HepG2 (cell line): ENCODE data around the gene BICDL1. TPM values are rescaled to one million over a fixed set of nuclear protein-coding genes. Genes with fewer than 3 reads are reported as not detected.

Experiments used
- ATF7-NPFF ChIP-seq: sonication (generic); formaldehyde crosslinking; IDR thresholded peaks from 2 replicates; pipeline ENCODE4 v1.8.1; 2023; ENCODE audit warnings: mild to moderate bottlenecking, low read depth, missing genetic modification reagents, moderate library complexity
- DDIT3 ChIP-seq: sonication (generic); formaldehyde crosslinking; IDR thresholded peaks from 2 replicates; pipeline ENCODE4 v1.4.0; 2020; ENCODE audit warnings: mild to moderate bottlenecking, missing genetic modification reagents
- ELF3 ChIP-seq: IDR thresholded peaks from 2 replicates; pipeline ENCODE4 v1.6.1; 2016; ENCODE audit warnings: missing genetic modification reagents, missing compliant biosample characterization
- FOXA3 ChIP-seq: IDR thresholded peaks from 2 replicates; pipeline ENCODE4 v1.6.1; 2016; ENCODE audit warnings: missing genetic modification reagents, missing compliant biosample characterization
- GFI1 ChIP-seq: sonication (generic); formaldehyde crosslinking; IDR thresholded peaks from 2 replicates; pipeline ENCODE4 v1.5.0; 2020; ENCODE audit warnings: missing genetic modification reagents, mild to moderate bottlenecking, borderline replicate concordance
- MXD4 ChIP-seq: IDR thresholded peaks from 2 replicates; pipeline ENCODE4 v1.6.1; 2016; ENCODE audit warnings: mild to moderate bottlenecking, missing biosample characterization, missing genetic modification reagents
- MYC ChIP-seq: sonication (generic); formaldehyde crosslinking; IDR thresholded peaks from 2 replicates; pipeline ENCODE4 v1.9.0; 2021; ENCODE audit warnings: missing genetic modification reagents, borderline replicate concordance
- PRDM15 ChIP-seq: sonication (generic); formaldehyde crosslinking; IDR thresholded peaks from 2 replicates; pipeline ENCODE4 v1.4.0; 2020; ENCODE audit warnings: missing genetic modification reagents
- RBM22 ChIP-seq: fragments of 200-400 bp; formaldehyde crosslinking; optimal IDR thresholded peaks from 2 replicates; pipeline ENCODE3; 2017; ENCODE audit warnings: mild to moderate bottlenecking, low read length, moderate library complexity
- RNF2 ChIP-seq: fragments of 450-650 bp; conservative IDR thresholded peaks from 2 replicates; pipeline ENCODE4 v1.6.1; 2016; ENCODE audit warnings: low read depth
- TCF12 ChIP-seq, 2 experiments: fragments of 450-650 bp in 1 of 2; sonication (generic) in 1 of 2; formaldehyde crosslinking in 1 of 2; IDR thresholded peaks; 2 replicates each; pipeline versions ENCODE4 v1.6.1 to v1.8.0; 2017 to 2022; ENCODE audit warnings: antibody characterized with exemption in 1 of 2, mild to moderate bottlenecking in 1 of 2, missing genetic modification reagents in 1 of 2, moderate library complexity in 1 of 2
- ZBTB46 ChIP-seq: sonication (generic); formaldehyde crosslinking; IDR thresholded peaks from 2 replicates; pipeline ENCODE4 v1.4.0; 2020; ENCODE audit warnings: mild to moderate bottlenecking, missing genetic modification reagents, borderline replicate concordance
- ZNF350 ChIP-seq: sonication (generic); formaldehyde crosslinking; IDR thresholded peaks from 2 replicates; pipeline ENCODE4 v1.4.0; 2020; ENCODE audit warnings: mild to moderate bottlenecking, low read depth, missing genetic modification reagents, borderline replicate concordance
- ZNF503 ChIP-seq: sonication (generic); formaldehyde crosslinking; IDR thresholded peaks from 2 replicates; pipeline ENCODE4 v1.4.0; 2020; ENCODE audit warnings: missing genetic modification reagents
- ZNF576 ChIP-seq: sonication (generic); formaldehyde crosslinking; IDR thresholded peaks from 2 replicates; pipeline ENCODE4 v1.4.0; 2020; ENCODE audit warnings: mild to moderate bottlenecking, missing genetic modification reagents
- ZNF7 ChIP-seq: IDR thresholded peaks from 2 replicates; pipeline ENCODE4 v1.6.1; 2016; ENCODE audit warnings: missing biosample characterization, missing genetic modification reagents
- ZNF800 ChIP-seq: sonication (generic); formaldehyde crosslinking; IDR thresholded peaks from 2 replicates; pipeline ENCODE4 v1.4.0; 2020; ENCODE audit warnings: missing genetic modification reagents
- ZNF883 ChIP-seq: sonication (generic); formaldehyde crosslinking; IDR thresholded peaks from 2 replicates; pipeline ENCODE4 v1.5.1; 2020; ENCODE audit warnings: mild to moderate bottlenecking, missing genetic modification reagents; ENCODE audit errors: not compliant biosample characterization
- polyA plus RNA-seq, 8 experiments: library from polyadenylated mRNA; depleted of rRNA in 3 of 8; stranded (reverse) in 7 of 8; unstranded in 1 of 8; fragments of >200 nt; fragmentation: Illumina TruSeq in 4 of 8; extraction: Trizol in 4 of 8; gene quantifications; 2 replicates each; pipeline versions ENCODE4 v1.2.1 to v1.2.3, GENCODE V29; 2011 to 2016; ENCODE audit warnings: low read depth in 4 of 8, missing spikeins in 1 of 8, mixed read lengths in 1 of 8; ENCODE audit not compliant: insufficient read depth in 1 of 8
- total RNA-seq, 5 experiments: library from RNA; depleted of rRNA; stranded (reverse); fragments of >200 nt; fragmentation: Illumina TruSeq; extraction: Trizol; gene quantifications; 2 replicates each; pipeline ENCODE4 v1.2.3, GENCODE V29; 2016; ENCODE audit warnings: low read depth in 1 of 5

BICDL1 gene
- total and polyA plus RNA-seq, 2 of the 13 experiments (the other 11 are each of a cell fraction or from before 2014, with no cell fraction given) = 3.6 to 9.7 TPM

GRCh38 chr12:120086801-120087621 lies 98.0 kb downstream of the BICDL1 start (continued):
- TF ChIP-seq ATF7-NPFF (CRISPR knock-in tag) (no peak), ELF3 (CRISPR knock-in tag) (peak; percentile 80), MXD4 (peak; percentile 94), TCF12 (IDR thresholded peaks at IDR 0.05) (no peak), TCF12 (CRISPR knock-in tag; IDR thresholded peaks at IDR 0.05) (no peak), ZNF800 (CRISPR knock-in tag) (peak; percentile 49), PRDM15 (no peak), ZNF883 (CRISPR knock-in tag) (peak; percentile 91), ZNF576 (no peak), ZNF7 (CRISPR knock-in tag) (no peak), DDIT3 (CRISPR knock-in tag) (no peak), ZNF350 (CRISPR knock-in tag) (peak; percentile 88), RNF2 (peak; percentile 33; the same call in 1 of the 2 replicates), RBM22 (peak; percentile 33), ZNF503 (CRISPR knock-in tag) (no peak; the same call in 1 of the 2 replicates), ZBTB46 (no peak), FOXA3 (peak; percentile 67), GFI1 (CRISPR knock-in tag) (peak; percentile 86), MYC (CRISPR knock-in tag) (peak; percentile 77; the same call in 1 of the 2 replicates)
